MCF 10A (cell line): ENCODE data around the gene RAPH1. TPM values are rescaled to one million over a fixed set of nuclear protein-coding genes. Genes with fewer than 3 reads are reported as not detected.

Source experiments
- BruUV-seq: library from RNA; stranded (reverse); fragments of 400-500 nt; replicated peaks from 2 replicates; lab custom pipeline; 2021; lab: Mats Ljungman, UMichigan
- CTCF ChIA-PET: fragments of 300-600 bp; sonication (Branson Sonifier 250); formaldehyde crosslinking; extraction: SDS; loops from one replicate; lab custom pipeline; 2021; ENCODE audit warnings: antibody characterized with exemption, inconsistent platforms; lab: Yijun Ruan, JAX
- POLR2A ChIA-PET: fragments of 300-600, 350-650 bp; sonication (Branson Sonifier 250); formaldehyde crosslinking; extraction: SDS; loops from one replicate; lab custom pipeline; 2020; ENCODE audit warnings: antibody characterized with exemption, inconsistent platforms; lab: Yijun Ruan, JAX
- DNase-seq: peaks from one replicate; pipeline ENCODE4 v3.0.0-alpha.2; 2018; ENCODE audit not compliant: unreplicated experiment
- H3K27ac Mint-ChIP-seq: one replicate; pipeline ENCODE4 v1.8.0; 2022; ENCODE audit warnings: mild to moderate bottlenecking, low read depth, mixed read lengths; ENCODE audit not compliant: unreplicated experiment
- H3K27me3 Mint-ChIP-seq: one replicate; pipeline ENCODE4 v1.8.0; 2022; ENCODE audit warnings: mixed read lengths; ENCODE audit not compliant: insufficient read depth, unreplicated experiment
- H3K36me3 Mint-ChIP-seq: one replicate; pipeline ENCODE4 v1.8.0; 2022; ENCODE audit warnings: mild to moderate bottlenecking, moderate library complexity, mixed read lengths; ENCODE audit not compliant: insufficient read depth, unreplicated experiment
- H3K4me1 Mint-ChIP-seq: one replicate; pipeline ENCODE4 v1.8.0; 2022; ENCODE audit warnings: mixed read lengths; ENCODE audit not compliant: insufficient read depth, unreplicated experiment
- H3K4me3 Mint-ChIP-seq: one replicate; pipeline ENCODE4 v1.8.0; 2022; ENCODE audit warnings: mild to moderate bottlenecking, moderate library complexity, mixed read lengths; ENCODE audit not compliant: unreplicated experiment
- H3K9me3 Mint-ChIP-seq: one replicate; pipeline ENCODE4 v1.8.0; 2022; ENCODE audit warnings: mixed read lengths; ENCODE audit not compliant: unreplicated experiment
- intact Hi-C: fragments of 100-400 bp; cut with micrococcal nuclease; formaldehyde crosslinking; loops from 2 replicates; pipeline ENCODE4 v1.14.1; 2022
- total RNA-seq: library from RNA; stranded (reverse); gene quantifications from 2 replicates; pipeline ENCODE4 v1.2.3, GENCODE V29; 2022
- TF ChIP-seq, protein P1 (sequence below): fragments of 200-600 bp; IDR thresholded peaks from one replicate; pipeline ENCODE4 v1.8.0; 2022; ENCODE audit warnings: antibody characterized with exemption, mild to moderate bottlenecking; ENCODE audit not compliant: unreplicated experiment

RAPH1 gene
- total RNA-seq, 1 experiment from 2014 or later, result 79.8 TPM

DNA sequence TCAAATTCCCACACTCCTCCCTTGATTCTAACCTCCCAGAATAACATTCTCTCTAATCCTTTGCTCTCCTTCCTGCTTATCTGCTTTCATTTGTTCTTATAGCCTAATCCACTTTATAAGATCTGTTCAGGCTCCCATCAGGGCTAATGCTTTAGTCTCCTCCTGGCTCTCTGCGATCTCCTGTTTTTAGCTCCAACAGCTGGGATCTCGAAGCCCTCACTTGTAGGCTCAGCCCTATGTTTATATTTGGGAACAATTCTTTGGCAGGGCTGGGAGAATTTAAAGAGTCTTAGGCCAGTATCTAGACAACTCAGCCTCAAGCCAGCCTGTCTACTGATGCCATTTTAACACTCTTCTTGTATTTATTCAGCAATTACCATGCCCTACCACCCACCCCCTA lies 27.2 kb upstream of the RAPH1 start:
- Mint-ChIP-seq H3K36me3 (no peaks in the 10 kb centered on the region), H3K27ac (no peak overlapping the region), H3K4me1 (no peaks in the 10 kb centered on the region), H3K9me3 (no peaks in the 10 kb centered on the region), H3K4me3 (no peak overlapping the region), H3K27me3 (no peaks in the 10 kb centered on the region)
- no peak for DNase-seq
- POLR2A ChIA-PET, result no interaction called here
- TF ChIP-seq, protein P1, sequence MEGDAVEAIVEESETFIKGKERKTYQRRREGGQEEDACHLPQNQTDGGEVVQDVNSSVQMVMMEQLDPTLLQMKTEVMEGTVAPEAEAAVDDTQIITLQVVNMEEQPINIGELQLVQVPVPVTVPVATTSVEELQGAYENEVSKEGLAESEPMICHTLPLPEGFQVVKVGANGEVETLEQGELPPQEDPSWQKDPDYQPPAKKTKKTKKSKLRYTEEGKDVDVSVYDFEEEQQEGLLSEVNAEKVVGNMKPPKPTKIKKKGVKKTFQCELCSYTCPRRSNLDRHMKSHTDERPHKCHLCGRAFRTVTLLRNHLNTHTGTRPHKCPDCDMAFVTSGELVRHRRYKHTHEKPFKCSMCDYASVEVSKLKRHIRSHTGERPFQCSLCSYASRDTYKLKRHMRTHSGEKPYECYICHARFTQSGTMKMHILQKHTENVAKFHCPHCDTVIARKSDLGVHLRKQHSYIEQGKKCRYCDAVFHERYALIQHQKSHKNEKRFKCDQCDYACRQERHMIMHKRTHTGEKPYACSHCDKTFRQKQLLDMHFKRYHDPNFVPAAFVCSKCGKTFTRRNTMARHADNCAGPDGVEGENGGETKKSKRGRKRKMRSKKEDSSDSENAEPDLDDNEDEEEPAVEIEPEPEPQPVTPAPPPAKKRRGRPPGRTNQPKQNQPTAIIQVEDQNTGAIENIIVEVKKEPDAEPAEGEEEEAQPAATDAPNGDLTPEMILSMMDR, result no peak
- intact Hi-C loops, result no loop called here
- BruUV-seq, result no TSS peak
- CTCF ChIA-PET, result no interaction called here

DNA sequence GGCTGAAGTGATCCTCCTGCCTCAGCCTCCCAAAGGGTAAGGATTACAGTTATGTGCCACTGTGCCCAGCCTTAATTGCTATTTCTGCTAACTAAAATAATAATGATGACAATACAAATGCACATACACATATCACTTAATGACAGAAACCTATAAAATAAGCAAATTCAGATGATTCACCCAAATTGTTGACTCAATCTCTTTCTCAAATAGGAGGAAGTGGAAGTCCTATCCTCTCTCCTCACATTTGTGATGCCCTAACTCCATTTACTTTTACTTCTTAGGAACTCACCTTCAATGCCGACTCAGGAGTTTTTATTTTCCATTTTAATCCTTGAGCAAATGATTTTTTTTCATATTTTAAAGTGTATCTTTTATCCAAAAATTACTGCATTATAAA lies 24.5 kb upstream of the RAPH1 start:
- no peaks in the 10 kb centered on the region for H3K4me1 Mint-ChIP-seq
- H3K9me3 Mint-ChIP-seq, result no peaks in the 10 kb centered on the region
- ChIA-PET CTCF (no interaction called here), POLR2A (no interaction called here)
- no peak overlapping the region for H3K4me3 Mint-ChIP-seq
- intact Hi-C loops, result no loop called here
- H3K27ac Mint-ChIP-seq, result no peak overlapping the region
- no peaks in the 10 kb centered on the region for H3K27me3 Mint-ChIP-seq
- BruUV-seq, result no TSS peak
- no peak for DNase-seq
- H3K36me3 Mint-ChIP-seq, result no peaks in the 10 kb centered on the region
- TF ChIP-seq, protein P1, result no peak

DNA sequence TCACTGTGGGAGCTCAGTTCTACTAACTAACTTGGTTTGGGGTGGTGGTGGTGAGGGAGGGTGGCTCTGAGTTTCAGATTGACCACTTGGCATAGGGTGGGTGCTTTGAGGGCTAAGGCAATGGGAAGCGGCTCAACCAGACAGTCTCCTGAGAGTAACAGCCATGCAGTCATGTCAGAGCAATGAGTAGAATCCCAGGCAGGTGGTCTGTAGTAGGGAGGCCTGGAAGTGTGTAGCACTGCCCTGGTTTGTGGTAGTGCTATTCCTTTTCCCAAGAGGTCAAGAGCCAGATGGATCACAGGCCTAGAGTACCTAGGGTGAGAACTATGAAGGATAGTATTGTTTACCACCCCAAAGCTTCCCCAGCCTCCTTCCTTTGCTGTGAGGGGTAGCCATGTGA lies 18.7 kb upstream of the RAPH1 start:
- no peaks in the 10 kb centered on the region for H3K36me3 Mint-ChIP-seq
- no peaks in the 10 kb centered on the region for H3K9me3 Mint-ChIP-seq
- TF ChIP-seq, protein P1, result no peak
- no peaks in the 10 kb centered on the region for H3K27me3 Mint-ChIP-seq
- no TSS peak for BruUV-seq
- DNase-seq, result no peak
- H3K4me3 Mint-ChIP-seq, result no peak overlapping the region
- no peaks in the 10 kb centered on the region for H3K4me1 Mint-ChIP-seq
- CTCF ChIA-PET, result no interaction called here
- H3K27ac Mint-ChIP-seq, result no peak overlapping the region
- POLR2A ChIA-PET, result no interaction called here
- intact Hi-C loops, result no loop called here

DNA sequence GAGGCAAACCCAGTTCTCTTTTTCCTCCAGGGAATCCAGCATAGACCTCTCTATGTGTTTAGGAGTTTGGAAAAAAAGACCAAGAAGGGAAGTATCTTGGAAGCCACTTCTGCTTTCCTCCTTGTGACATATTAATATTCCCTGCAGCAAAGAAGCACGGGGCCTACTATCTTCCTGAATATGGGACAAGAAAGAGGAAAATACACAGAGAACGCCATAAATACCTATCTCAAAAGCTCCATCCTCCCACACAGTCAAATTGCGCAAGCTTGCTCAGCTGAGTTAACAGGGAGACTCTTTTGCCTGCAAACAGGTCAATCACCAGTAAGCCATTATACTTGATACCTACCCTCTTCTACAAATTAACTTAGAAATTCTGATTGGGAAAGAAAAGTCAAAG lies 16.7 kb upstream of the RAPH1 start:
- TF ChIP-seq, protein P1, result no peak
- H3K27me3 Mint-ChIP-seq, result no peaks in the 10 kb centered on the region
- CTCF ChIA-PET, result no interaction called here
- no TSS peak for BruUV-seq
- intact Hi-C loops, result no loop called here
- no peak overlapping the region for H3K4me3 Mint-ChIP-seq
- no peak overlapping the region for H3K27ac Mint-ChIP-seq
- no peaks in the 10 kb centered on the region for H3K4me1 Mint-ChIP-seq
- no peaks in the 10 kb centered on the region for H3K36me3 Mint-ChIP-seq
- no peaks in the 10 kb centered on the region for H3K9me3 Mint-ChIP-seq
- POLR2A ChIA-PET, result interaction anchor here (1.2 to 1.3 kb wide), 2 partner anchors 16 to 86 kb away, joined by 3 to 7 read pairs; partner anchors contain the start of gene RAPH1
- DNase-seq, result peak; percentile 71
